Activated CD4-positive, CD25-positive, alpha-beta regulatory T cell (primary cell): ENCODE results near the gene MAPK10.
"Not testable (repeated sequence)": the region's sequence is repeated elsewhere in the genome, so short reads cannot be mapped to it uniquely, and the experiment has no call there.

Source experiments
- DNase-seq, 4 experiments: peaks; one replicate each; lab custom pipeline; 2025; lab: John Stamatoyannopoulos, UW

MAPK10 gene

DNA sequence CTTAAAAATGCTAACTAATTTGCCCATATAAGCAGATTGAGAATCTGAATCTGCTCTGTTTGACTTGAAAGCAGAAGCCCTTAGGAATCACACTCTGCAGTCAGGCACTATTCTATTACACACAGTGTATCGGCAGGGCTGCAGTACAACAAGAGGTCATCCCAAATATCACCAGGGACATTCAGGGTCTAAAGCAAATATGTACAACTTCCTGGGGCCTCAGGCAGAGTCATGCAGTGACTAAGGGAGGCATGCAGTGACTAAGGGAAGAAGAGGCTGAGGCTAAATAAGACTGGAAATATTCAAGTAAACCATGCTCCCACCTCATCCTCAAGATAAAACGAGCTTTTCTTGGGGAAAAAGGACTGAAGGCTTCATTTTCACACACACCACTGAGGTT lies 20.9 kb downstream of the MAPK10 start:
- DNase-seq = no peak

- DNase-seq = no peak
Observed at GRCh38 chr4:86338521-86338920, 21.3 kb downstream of the MAPK10 start.

DNA sequence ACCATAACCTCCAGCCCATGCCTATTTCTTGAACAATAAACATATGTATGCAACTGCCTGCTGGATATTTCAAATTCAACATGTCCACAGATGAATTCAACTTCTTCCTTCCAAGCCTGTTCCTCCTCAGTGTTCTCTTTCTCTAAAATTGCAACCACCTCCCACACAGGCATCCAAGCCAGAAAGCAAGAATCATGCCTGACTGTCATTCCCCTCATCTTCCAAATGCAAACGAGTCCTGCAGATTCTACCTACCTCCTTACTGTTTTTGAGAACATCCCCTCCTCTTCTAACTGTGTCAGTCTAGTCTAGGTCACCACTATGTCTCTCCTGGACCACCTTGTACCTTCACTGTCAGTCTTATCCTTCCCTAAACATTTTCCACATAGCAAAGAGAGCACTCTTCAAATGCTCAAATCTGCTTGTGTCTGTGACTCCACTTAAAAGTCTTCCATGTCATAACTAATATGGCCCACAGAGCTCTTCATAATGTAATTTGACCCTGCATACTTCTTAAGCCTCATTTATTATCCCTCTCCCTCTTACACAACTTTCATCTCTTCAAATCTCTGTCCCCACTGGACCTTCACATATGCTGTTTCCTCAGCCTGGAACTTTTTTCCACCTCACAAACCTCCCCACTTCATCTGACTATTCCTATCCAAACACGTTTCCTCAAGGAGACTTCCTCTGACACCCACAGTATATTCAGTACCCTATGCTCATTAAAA lies 25.7 kb downstream of the MAPK10 start:
- no peak for DNase-seq

GRCh38 chr4:86333236-86333635 lies 26.6 kb downstream of the MAPK10 start:
- DNase-seq = no peak

DNA sequence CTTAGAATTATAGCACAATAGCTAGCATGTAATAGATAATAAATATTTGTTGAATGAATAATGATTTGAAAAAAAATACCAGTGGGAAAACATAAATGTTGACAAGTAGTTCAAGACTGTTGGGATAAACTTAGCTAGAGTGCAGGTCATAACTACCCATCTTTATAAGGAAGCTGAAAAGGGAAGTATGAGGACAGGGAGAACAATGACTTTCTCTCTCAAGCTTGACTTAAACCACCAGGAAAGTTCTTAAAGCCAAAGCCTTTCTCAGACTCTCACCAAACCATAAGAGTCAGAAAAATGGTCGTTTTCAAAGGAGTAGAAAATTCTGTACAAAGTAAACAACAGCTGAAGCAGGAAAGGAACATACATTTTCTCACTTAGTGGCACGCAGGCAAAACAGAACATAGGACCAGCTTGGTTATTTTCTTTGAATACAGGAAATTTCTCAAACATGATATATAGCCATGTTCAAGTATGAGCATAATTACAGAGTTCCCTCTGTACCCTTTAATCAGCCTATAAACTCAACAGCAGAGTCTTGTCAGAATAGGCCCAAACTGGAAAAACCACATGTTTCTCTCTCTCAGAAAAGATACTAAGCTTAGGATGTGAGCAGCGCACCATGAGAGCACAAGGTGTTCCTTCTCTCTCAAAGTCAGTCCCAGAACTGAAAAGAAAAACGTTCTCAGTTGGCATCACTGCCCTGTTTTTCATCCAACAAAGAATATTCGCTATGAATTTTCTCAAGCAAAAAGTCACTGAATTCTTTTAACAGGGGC lies 28.7 kb downstream of the MAPK10 start:
- DNase-seq = no peak

DNA sequence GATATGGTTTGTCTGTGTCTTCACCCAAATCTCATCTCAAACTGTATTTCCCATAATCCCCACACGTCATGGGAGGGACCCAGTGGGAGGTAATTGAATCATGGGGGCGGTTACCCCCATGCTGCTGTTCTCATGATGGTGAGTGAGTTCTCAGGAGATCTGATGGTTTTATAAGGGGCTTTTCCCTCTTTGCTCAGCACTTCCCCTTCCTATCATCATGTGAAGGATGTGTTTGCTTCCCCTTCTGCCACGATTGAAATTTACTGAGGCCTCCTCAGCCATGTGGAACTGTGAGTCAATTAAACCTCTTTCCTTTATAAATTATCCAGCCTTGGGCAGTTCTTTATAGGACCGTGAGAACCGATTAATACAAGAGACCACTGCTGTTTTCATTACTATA lies 29.4 kb downstream of the MAPK10 start:
- DNase-seq = not testable (repeated sequence)

DNA sequence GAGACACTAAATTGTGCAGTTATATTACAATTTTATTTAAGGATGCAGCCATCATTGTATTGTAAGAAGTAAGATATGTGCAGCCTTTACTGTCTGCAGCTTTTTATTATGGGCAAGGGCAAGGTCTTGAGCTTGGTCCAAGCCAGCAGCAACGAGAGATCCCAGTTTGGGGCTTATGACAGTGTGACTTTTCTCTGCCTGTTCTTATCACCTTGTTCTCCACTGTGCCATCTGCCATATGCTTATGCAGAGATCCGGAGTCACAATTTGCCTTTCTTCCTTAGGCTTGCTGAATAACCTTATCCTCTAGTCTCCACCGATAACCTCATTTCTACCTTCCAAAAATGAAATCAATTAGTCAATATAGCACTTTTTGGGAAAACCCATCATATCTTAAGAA lies 30.4 kb downstream of the MAPK10 start:
- DNase-seq = no peak

GRCh38 chr4:86326400-86326799 lies 33.5 kb downstream of the MAPK10 start:
- no peak for DNase-seq

DNA sequence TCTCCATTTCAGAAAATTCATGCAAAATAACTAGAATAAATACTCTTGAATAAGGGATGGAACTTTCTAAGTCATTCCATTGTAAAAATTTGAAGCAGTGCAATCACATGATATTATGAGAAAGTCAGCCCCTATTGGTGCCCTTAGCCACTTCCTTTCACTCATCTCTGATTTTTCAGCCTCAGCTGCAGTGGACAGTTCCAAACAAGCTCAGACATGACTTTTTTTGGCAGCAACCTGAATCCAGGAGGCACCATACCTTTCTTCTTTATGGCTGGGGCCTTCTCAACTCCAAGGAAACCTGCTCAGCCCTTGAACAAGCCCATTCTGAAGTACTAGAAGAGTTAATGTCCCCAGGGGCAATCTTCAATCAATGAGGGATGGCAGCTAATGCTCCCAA lies 40.5 kb downstream of the MAPK10 start:
- no peak for DNase-seq

GRCh38 chr4:86315579-86315978 lies 44.3 kb downstream of the MAPK10 start:
- no peak for DNase-seq

DNA sequence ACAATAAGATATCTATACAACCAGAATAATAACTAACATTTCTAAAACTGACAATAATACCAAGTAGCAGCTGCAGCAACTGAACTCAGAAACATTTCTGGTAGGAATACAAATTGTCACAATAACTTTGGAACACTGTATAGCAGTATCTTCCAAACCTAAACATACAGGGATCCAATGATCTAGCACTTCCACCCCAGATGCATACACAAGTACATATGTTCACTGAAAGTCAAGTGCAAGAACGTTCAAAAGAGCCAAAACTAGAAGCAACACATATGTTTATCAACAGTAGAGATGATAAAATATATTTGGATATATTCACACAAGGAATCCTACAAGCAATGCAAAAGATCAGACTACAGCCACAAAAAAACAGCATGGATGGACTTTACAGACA lies 46.2 kb downstream of the MAPK10 start:
- no peak for DNase-seq

- no peak for DNase-seq
Observed at GRCh38 chr4:86307432-86307831, 52.4 kb downstream of the MAPK10 start.

GRCh38 chr4:86306816-86307215 lies 53.0 kb downstream of the MAPK10 start:
- DNase-seq = no peak

DNA sequence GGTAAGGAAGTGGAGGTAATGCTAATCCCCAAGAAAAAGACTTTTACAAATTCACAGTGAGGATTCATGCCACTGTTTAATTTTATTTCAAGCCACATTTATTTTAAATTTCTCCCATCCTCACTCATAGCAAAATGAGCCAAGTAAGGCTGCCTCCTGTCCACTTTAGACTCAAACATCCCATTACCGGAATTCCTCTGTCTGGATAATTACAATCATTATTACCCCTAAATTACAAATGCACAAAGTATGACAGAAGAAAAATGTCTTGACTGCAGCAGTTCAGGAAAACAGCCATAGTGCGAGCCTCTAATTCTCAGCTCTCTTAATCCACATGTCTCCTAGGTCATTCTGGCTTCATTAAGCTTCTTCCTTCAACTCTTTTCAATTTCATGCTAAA lies 57.0 kb downstream of the MAPK10 start:
- no peak for DNase-seq

DNA sequence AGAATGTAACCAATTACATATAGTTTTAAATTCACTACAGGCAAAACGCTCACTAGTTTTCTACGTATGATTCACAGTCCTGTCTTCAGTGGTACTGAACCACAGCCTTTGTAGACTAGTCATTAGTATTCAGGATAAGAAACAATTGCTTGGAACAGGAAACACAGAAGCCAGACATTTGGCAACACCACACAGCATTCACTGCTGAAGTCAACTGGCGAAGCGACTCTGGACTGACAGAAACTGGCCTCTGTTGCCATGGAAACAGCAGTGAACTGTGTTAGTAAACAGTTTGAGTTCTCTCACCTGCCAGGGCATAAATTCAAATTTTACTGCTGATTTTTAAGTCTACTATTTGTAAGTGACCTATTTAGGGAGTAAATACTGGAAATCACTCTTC lies 57.6 kb downstream of the MAPK10 start:
- no peak for DNase-seq

- no peak for DNase-seq
Observed at GRCh38 chr4:86300516-86300915, 59.3 kb downstream of the MAPK10 start.

- DNase-seq = no peak
Observed at GRCh38 chr4:86296865-86297264, 63.0 kb downstream of the MAPK10 start.

GRCh38 chr4:86294883-86295282 lies 65.0 kb downstream of the MAPK10 start:
- DNase-seq = no peak

DNA sequence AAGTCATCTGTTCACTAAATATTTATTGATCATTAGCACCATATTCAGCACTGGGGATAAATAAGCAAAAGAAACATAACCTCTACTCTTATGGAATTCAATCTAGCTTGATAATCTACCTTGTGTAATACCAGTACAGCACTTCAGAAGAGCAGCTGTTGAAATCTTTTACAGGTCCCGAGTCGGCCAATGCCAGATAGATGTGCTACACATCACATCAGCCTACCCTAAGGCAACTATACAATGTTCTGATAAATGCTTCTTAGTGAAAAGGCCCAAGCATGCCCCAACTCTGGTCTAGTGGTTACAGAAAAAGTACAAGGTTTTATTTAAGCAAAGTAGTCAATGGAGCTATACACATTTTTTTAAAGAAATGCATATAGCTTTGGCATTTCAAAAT lies 68.7 kb downstream of the MAPK10 start:
- DNase-seq = no peak

DNA sequence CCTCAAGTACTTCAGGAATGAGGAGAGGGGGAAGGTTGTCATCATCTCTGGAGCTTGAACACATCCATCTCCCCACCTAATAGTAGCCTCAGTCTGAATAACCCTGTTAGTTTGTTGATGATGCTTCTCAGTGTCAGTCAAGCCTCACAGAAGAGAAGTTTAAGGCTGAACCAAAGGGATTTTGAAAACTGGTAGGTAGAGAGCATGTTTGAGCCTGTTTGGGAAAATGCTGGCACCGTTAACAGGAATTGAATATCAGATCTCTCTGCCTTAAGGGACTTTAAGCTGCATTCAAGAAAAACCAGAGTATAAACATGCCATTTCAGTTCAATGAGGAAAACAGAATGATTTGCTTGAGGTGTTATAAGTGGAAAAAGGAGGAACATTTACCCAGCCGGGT lies 73.1 kb downstream of the MAPK10 start:
- DNase-seq = no peak

DNA sequence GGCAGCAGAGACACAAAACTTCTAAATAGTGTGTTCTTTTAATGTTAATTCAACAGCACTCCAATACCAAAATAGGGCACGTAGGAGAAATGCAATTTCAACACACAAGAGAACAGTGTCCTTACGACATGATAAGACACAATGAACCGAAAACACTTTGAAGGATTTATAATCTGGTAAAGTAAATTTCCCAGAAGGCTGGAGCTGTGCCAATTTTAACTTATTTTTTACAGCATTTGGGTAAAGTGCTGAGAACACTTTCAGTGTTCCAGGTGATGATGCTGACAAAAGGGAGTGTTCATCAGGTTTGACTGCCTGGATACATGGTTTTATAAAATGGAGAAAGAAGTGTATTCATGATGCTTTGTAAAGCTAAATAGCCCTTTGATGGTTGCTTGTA lies 76.5 kb downstream of the MAPK10 start:
- DNase-seq = no peak

- no peak for DNase-seq
Observed at GRCh38 chr4:86280246-86280645, 79.6 kb downstream of the MAPK10 start.

DNA sequence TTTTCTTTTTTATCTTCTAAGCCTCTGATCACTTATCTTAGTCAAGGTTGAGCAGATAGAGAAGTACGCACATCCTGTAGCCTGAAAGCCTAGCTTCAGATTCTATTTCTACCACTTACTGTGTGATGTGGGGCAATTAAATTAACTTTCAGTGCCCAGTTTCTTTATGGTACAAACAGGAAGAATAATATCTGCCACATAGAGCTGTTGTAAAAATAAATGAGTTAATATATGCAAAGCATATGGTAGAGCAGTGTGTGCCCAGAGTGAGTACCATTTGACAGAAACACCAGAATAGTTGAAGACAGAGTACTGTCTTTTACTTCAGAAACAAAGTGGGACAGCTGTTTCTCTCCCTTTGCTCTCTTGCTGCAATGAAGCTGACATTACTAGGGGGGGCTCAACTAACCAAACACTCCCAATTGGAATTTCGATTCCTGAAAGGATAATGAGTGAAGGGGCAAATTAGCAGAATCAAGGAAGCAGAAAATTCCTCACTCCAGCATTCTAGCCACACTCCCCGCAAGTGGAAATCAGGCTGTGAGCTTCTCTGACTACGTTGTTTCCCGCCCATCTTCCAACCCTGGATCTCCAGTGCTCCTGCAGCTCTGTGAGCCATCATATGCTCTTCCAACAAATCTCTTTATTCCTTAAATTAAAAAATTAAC lies 80.4 kb downstream of the MAPK10 start:
- DNase-seq = no peak
